Peyer's patch (tissue), 4 donors: ENCODE measurements around the gene ACTL6A. TPM values are rescaled to one million over a fixed set of nuclear protein-coding genes. Genes with fewer than 3 reads are reported as not detected.
A peak's percentile ranks its signal among the peaks of the same experiment; 100 is the strongest.
"Not testable (repeated sequence)": the region's sequence is repeated elsewhere in the genome, so short reads cannot be mapped to it uniquely, and the experiment has no call there.

Experiments
- DNase-seq, 3 donors: peaks; one replicate each; pipeline ENCODE4 v3.0.0-alpha.2; 2017 to 2019
- H3K27ac ChIP-seq, 4 donors: fragments of 200-600 bp; sonication (generic); one replicate each; pipeline ENCODE4 v1.5.1; 2016 to 2019
- H3K27me3 ChIP-seq, 2 donors: fragments of 200-600 bp; sonication (generic); one replicate each; pipeline ENCODE4 v1.5.1; 2019
- H3K36me3 ChIP-seq, 3 donors: fragments of 200-600 bp; sonication (generic); one replicate each; pipeline ENCODE4 v1.5.1; 2016 to 2019
- H3K4me1 ChIP-seq, 4 donors: fragments of 200-600 bp; sonication (generic); one replicate each; pipeline ENCODE4 v1.5.1; 2016 to 2019
- H3K4me3 ChIP-seq, 4 donors: fragments of 200-600 bp; sonication (generic); 1 replicate in 3 of 4; 2 replicates in 1 of 4; pipeline ENCODE4 v1.5.1; 2016 to 2019; ENCODE audit warnings: mild to moderate bottlenecking in 1 of 4
- H3K9me3 ChIP-seq, 4 donors: fragments of 200-600 bp; sonication (generic); one replicate each; pipeline ENCODE4 v1.5.1; 2016 to 2019; ENCODE audit warnings: mild to moderate bottlenecking in 1 of 4
- CTCF ChIP-seq, 6 experiments: fragments of 450-650 bp in 4 of 6; fragments of 200-600 bp in 2 of 6; sonication (generic) in 1 of 6; IDR thresholded peaks; one replicate each; pipeline ENCODE4 v1.5.1; 2017 to 2019; ENCODE audit warnings: antibody characterized with exemption in 6 of 6, mild to moderate bottlenecking in 3 of 6, moderate library complexity in 1 of 6
- POLR2A ChIP-seq, 2 donors: fragments of 450-650 bp; IDR thresholded peaks; one replicate each; pipeline ENCODE4 v1.5.1; 2017; ENCODE audit warnings: antibody characterized with exemption in 2 of 2, mild to moderate bottlenecking in 2 of 2, moderate library complexity in 2 of 2
- total RNA-seq, 4 donors: library from RNA; depleted of rRNA; stranded (reverse); fragments of >200 nt; gene quantifications; one replicate each; pipeline ENCODE4 v1.1.0, GENCODE V29; 2016

ACTL6A gene
- total RNA-seq = 10 to 100 TPM; 35.7 to 59.4 (median 36.5) TPM

DNA sequence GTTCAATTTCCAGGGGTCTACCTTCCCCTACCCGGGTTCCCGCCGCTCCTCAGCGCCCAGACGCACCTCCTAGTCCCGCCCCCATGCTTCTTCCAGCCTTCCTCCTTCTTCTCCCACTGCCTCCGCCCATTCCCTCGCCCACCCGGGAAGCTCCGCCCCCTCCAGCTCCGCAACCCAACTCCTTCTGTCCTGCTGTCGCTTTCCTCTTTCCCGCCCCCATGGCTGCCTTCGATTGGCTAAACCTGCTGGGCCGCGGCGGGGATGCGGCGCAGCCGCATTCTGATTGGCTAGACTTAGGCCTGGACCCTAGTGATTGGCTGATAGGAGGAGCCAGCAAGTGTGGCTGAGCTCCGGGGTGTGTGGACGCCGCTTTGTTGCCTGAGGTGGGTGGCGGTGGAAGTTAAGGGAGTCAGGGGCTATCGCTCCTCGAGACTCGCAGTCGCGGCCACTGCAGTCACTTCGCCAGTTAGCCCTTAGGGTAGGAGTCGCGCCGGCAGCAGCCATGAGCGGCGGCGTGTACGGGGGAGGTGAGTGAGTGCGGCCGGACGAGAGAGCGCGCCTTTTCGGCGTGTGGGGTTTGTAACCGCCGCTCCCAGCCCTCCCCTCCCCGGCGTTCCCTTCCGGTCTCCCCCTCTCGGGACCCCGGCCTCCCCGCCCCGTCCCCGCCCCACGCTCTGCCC lies at the start of gene ACTL6A:
Gene ACTL6A (plus strand): TSS at position 336 of the 680 bp plus-strand sequence. CDS start 167 bp downstream, at position 503.
- Histone ChIP-seq H3K4me1 (peaks cover 0 to 7% (median 2%) of the 10 kb centered on the region in 4 donors), H3K36me3 (no peaks in the 10 kb centered on the region), H3K9me3 (no peaks in the 10 kb centered on the region), H3K27me3 (no peaks in the 10 kb centered on the region), H3K27ac (peak within 1 kb of the TSS; percentile 76 to 91 (median 88)), H3K4me3 (peak within 1 kb of the TSS; percentile 74 to 92 (median 80))
- TF ChIP-seq CTCF (IDR thresholded peaks at IDR 0.05) (no peak), POLR2A (IDR thresholded peaks at IDR 0.05) (peak in 1 of 2 donors; percentile 40)
- peak; percentile 99 to 100 (median 100) for DNase-seq

DNA sequence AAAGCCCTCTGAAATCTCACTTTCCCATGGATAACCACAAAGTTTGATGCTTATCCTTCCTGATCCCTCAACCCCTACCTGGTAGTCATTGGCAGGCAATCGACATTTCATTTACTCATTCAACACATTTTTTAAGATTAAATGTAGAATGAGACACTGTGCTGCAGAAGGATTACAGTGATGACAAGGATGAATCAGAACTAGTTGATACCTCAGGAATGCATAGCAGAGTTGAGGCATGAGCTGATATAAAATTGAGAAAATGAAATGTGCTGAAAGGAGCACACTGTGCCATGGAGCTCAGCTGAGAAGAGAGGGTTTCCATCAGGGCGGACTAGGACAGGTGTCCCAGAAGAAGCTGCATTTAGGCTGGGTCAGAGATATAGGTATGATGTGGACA lies 48.9 kb upstream of the ACTL6A start:
- DNase-seq = no peak
- Histone ChIP-seq H3K27me3 (no peaks in the 10 kb centered on the region), H3K36me3 (no peaks in the 10 kb centered on the region), H3K9me3 (no peaks in the 10 kb centered on the region), H3K4me3 (no peak overlapping the region), H3K4me1 (no peaks in the 10 kb centered on the region), H3K27ac (no peak overlapping the region)
- TF ChIP-seq POLR2A (IDR thresholded peaks at IDR 0.05) = no peak
- TF ChIP-seq CTCF (IDR thresholded peaks at IDR 0.05) = no peak

DNA sequence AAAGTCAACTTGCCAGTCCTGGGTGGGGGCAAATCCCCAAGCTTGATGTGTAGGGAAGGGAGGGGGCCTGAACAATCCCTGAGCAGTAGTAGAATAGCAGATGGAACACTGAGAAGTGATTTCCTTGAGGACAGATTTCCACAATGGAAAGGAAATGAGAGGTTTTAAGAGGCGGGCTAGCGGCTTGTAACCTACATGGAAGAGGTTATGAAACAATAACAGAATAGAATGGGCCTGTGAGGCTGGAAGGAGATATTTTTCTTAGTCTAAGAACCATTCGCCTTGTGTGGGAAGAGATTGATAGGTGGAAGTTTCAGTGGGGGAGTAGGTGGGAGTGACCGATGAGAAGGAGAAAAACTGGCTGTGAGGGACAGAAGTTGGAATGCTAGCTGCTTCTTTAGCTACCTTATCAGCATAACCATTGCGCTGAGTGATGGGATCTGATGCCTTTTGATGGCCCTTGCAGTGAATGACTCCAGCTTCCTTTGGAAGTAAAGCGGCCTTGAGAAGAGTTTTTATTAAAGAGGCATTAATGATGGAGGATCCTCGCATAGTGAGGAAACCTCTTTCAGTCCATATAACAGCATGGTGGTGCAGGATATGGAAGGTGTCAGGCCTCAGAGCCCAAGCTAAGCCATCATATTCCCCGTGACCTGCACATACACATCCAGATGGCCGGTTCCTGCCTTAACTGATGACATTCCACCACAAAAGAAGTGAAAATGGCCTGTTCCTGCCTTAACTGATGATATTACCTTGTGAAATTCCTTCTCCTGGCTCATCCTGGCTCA lies 46.1 kb upstream of the ACTL6A start:
- not testable (repeated sequence) for H3K36me3 ChIP-seq, DNase-seq, H3K4me3 ChIP-seq, H3K4me1 ChIP-seq, H3K27me3 ChIP-seq, H3K27ac ChIP-seq, H3K9me3 ChIP-seq

DNA sequence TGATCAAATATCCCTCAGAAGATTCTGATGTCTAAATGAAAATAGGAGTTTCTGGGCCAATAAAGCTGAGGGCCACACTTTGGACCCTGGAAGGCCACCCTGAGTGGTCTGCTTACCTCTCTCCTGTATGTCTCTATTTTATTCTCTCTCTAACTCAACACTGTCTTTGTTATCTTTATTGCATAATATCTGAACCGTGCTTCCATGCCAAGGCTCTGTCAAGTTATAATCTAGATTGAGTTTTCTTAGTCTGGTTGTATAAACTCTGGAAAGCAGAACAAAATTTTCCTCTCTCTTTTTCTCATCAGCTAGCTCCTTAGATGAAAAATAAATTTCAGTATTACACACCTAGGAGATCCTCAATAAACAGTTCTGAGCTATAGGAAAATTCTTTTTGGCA lies 36.2 kb upstream of the ACTL6A start:
- Histone ChIP-seq H3K9me3 (no peaks in the 10 kb centered on the region), H3K4me1 (peaks cover 0 to 13% (median 0%) of the 10 kb centered on the region in 4 donors), H3K27me3 (no peaks in the 10 kb centered on the region), H3K4me3 (no peak overlapping the region), H3K27ac (peak overlapping the region in 3 of 4 donors; percentile 17 to 63 (median 57)), H3K36me3 (no peaks in the 10 kb centered on the region)
- TF ChIP-seq CTCF (IDR thresholded peaks at IDR 0.05) (no peak), POLR2A (IDR thresholded peaks at IDR 0.05) (no peak)
- no peak for DNase-seq

- no peaks in the 10 kb centered on the region for H3K27me3 ChIP-seq
- H3K4me1 ChIP-seq = peaks cover 0 to 13% (median 0%) of the 10 kb centered on the region in 4 donors
- TF ChIP-seq POLR2A (IDR thresholded peaks at IDR 0.05) (no peak), CTCF (IDR thresholded peaks at IDR 0.05) (no peak)
- no peaks in the 10 kb centered on the region for H3K9me3 ChIP-seq
- DNase-seq = peak in 1 of 3 donors; percentile 46
- peak overlapping the region in 3 of 4 donors; percentile 17 to 63 (median 57) for H3K27ac ChIP-seq
- no peaks in the 10 kb centered on the region for H3K36me3 ChIP-seq
- no peak overlapping the region for H3K4me3 ChIP-seq
These were observed 35.7 kb upstream of the ACTL6A start for GRCh38 chr3:179526989-179527391.

GRCh38 chr3:179528772-179529171 lies 34.0 kb upstream of the ACTL6A start:
- Histone ChIP-seq H3K36me3 (no peaks in the 10 kb centered on the region), H3K27me3 (no peaks in the 10 kb centered on the region), H3K27ac (no peak overlapping the region), H3K9me3 (no peaks in the 10 kb centered on the region), H3K4me3 (no peak overlapping the region), H3K4me1 (peaks cover 0 to 13% (median 0%) of the 10 kb centered on the region in 4 donors)
- no peak for TF ChIP-seq CTCF (IDR thresholded peaks at IDR 0.05)
- TF ChIP-seq POLR2A (IDR thresholded peaks at IDR 0.05) = no peak
- DNase-seq = no peak
